ENCODE data around the gene TNPO2.

DNA sequence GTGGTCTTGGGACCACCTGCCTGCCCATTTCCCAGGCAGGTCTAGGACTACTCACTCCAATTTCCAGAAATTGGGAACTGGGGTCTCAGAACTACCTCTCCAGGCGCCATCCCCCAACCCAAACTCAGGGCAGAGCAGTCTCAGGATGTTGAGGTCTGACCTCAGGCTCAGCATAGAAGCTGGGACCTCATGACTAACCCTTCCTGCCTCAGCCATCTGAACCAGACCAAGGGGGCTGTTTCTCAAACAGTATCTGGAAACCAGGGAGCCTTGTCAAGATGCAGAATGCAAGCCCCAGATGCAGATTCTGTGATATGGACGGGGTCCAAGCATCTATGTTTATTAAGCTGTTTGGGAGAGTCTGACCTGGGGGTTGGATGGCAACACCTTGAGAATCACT, 28.6 kb downstream of the TNPO2 start:
- no peak for TF ChIP-seq EZH2 (IDR thresholded peaks at IDR 0.05; ENCODE audit: insufficient read depth, poor library complexity, severe bottlenecking)
- no peak for TF ChIP-seq EZH2phosphoT487 (IDR thresholded peaks at IDR 0.05; ENCODE audit: insufficient read depth, low read depth)

Measured in GM23248 (cell line).